IPS-NIHi7 (cell line): ENCODE data around the gene GALNT2.

Experiments
- DNase-seq: peaks from one replicate; pipeline ENCODE4 v3.0.0; 2012; ENCODE audit warnings: mixed read lengths; ENCODE audit errors: extremely low spot score

GALNT2 gene

GRCh38 chr1:230186003-230186863 lies 119.2 kb downstream of the GALNT2 start:
- peak; percentile 77 for DNase-seq

- DNase-seq = no peak
Measured at GRCh38 chr1:230186874-230187273, 119.8 kb downstream of the GALNT2 start.

- no peak for DNase-seq
Measured at GRCh38 chr1:230187290-230187689, 120.3 kb downstream of the GALNT2 start.

- DNase-seq = no peak
Measured at GRCh38 chr1:230188826-230189225, 121.8 kb downstream of the GALNT2 start.

- DNase-seq = no peak
Measured at GRCh38 chr1:230189341-230189740, 122.3 kb downstream of the GALNT2 start.

GRCh38 chr1:230189824-230190223 lies 122.8 kb downstream of the GALNT2 start:
- DNase-seq = no peak

- no peak for DNase-seq
Measured at GRCh38 chr1:230191079-230191804, 124.2 kb downstream of the GALNT2 start.

GRCh38 chr1:230191855-230192254 lies 124.8 kb downstream of the GALNT2 start:
- no peak for DNase-seq

GRCh38 chr1:230194525-230194924 lies 127.5 kb downstream of the GALNT2 start:
- DNase-seq = no peak

- DNase-seq = no peak
Measured at GRCh38 chr1:230195199-230195598, 128.2 kb downstream of the GALNT2 start.

GRCh38 chr1:230196077-230196476 lies 129.0 kb downstream of the GALNT2 start:
- no peak for DNase-seq

GRCh38 chr1:230197644-230198567 lies 130.9 kb downstream of the GALNT2 start:
- DNase-seq = no peak

- no peak for DNase-seq
Measured at GRCh38 chr1:230199034-230199433, 132.0 kb downstream of the GALNT2 start.

GRCh38 chr1:230199554-230199953 lies 132.5 kb downstream of the GALNT2 start:
- no peak for DNase-seq

- no peak for DNase-seq
Measured at GRCh38 chr1:230200276-230200675, 133.2 kb downstream of the GALNT2 start.

GRCh38 chr1:230201445-230201844 lies 134.4 kb downstream of the GALNT2 start:
- DNase-seq = no peak

GRCh38 chr1:230204842-230205241 lies 137.8 kb downstream of the GALNT2 start:
- no peak for DNase-seq

- no peak for DNase-seq
Measured at GRCh38 chr1:230205719-230206198, 138.7 kb downstream of the GALNT2 start.

- DNase-seq = no peak
Measured at GRCh38 chr1:230206207-230206606, 139.2 kb downstream of the GALNT2 start.

GRCh38 chr1:230206976-230207375 lies 139.9 kb downstream of the GALNT2 start:
- DNase-seq = no peak

- no peak for DNase-seq
Measured at GRCh38 chr1:230207598-230207997, 140.6 kb downstream of the GALNT2 start.
